GM18951 (cell line): ENCODE data around the gene WDR45B.

Source experiments
- POLR2A ChIP-seq: IDR thresholded peaks from 4 replicates; pipeline ENCODE4 v1.6.1; 2011; ENCODE audit warnings: mild to moderate bottlenecking; ENCODE audit not compliant: insufficient read length, insufficient read depth; ENCODE audit errors: extremely low read depth
- in situ Hi-C: fragments of 300-500 bp; cut with MboI; formaldehyde crosslinking; loops from one replicate; pipeline ENCODE4 v1.12.0; 2022; ENCODE audit warnings: low sequenced_read_pairs, mixed read lengths, inconsistent platforms; ENCODE audit not compliant: unreplicated experiment

The WDR45B gene

GRCh38 chr17:82644148-82644547 is 4.1 kb downstream of the WDR45B start:
- TF ChIP-seq POLR2A, result no peak
- in situ Hi-C loops, result no loop called here

GRCh38 chr17:82642022-82642421 is 6.2 kb downstream of the WDR45B start:
- no peak for TF ChIP-seq POLR2A
- in situ Hi-C loops, result no loop called here

GRCh38 chr17:82640036-82640435 is 8.2 kb downstream of the WDR45B start:
- no peak for TF ChIP-seq POLR2A
- in situ Hi-C loops, result no loop called here

- in situ Hi-C loops, result no loop called here
- no peak for TF ChIP-seq POLR2A
Measured at GRCh38 chr17:82639628-82640027, 8.6 kb downstream of the WDR45B start.

GRCh38 chr17:82638183-82638773 is 10.0 kb downstream of the WDR45B start:
- TF ChIP-seq POLR2A, result no peak

GRCh38 chr17:82636626-82637598 is 11.3 kb downstream of the WDR45B start:
- in situ Hi-C loops, result no loop called here

More at GRCh38 chr17:82638183-82638773, 10.0 kb downstream of the WDR45B start:
- in situ Hi-C loops, result no loop called here

GRCh38 chr17:82633343-82633742 is 14.9 kb downstream of the WDR45B start:
- in situ Hi-C loops, result no loop called here
- TF ChIP-seq POLR2A, result no peak

More at GRCh38 chr17:82636626-82637598, 11.3 kb downstream of the WDR45B start:
- no peak for TF ChIP-seq POLR2A

GRCh38 chr17:82632451-82632850 is 15.8 kb downstream of the WDR45B start:
- no peak for TF ChIP-seq POLR2A
- in situ Hi-C loops, result no loop called here

GRCh38 chr17:82631544-82631943 is 16.7 kb downstream of the WDR45B start:
- in situ Hi-C loops, result no loop called here
- no peak for TF ChIP-seq POLR2A

GRCh38 chr17:82630212-82630611 is 18.0 kb downstream of the WDR45B start:
- in situ Hi-C loops, result no loop called here
- TF ChIP-seq POLR2A, result no peak

GRCh38 chr17:82629748-82630147 is 18.5 kb downstream of the WDR45B start:
- no peak for TF ChIP-seq POLR2A
- in situ Hi-C loops, result no loop called here

GRCh38 chr17:82627405-82627804 is 20.8 kb downstream of the WDR45B start:
- TF ChIP-seq POLR2A, result no peak
- in situ Hi-C loops, result no loop called here

- no peak for TF ChIP-seq POLR2A
- in situ Hi-C loops, result no loop called here
Measured at GRCh38 chr17:82623707-82624106, 24.5 kb downstream of the WDR45B start.

- no peak for TF ChIP-seq POLR2A
- in situ Hi-C loops, result no loop called here
Measured at GRCh38 chr17:82619641-82620040, 28.6 kb downstream of the WDR45B start.
